CD4-positive, alpha-beta T cell treated with Interleukin-2 at 100 ng/mL for 4 hours (primary cell): Measurements from ENCODE around the gene CHAD.

Source experiments
- DNase-seq: peaks from one replicate; pipeline ENCODE4 v3.0.0-alpha.2; 2020; ENCODE audit warnings: low spot score

CHAD gene

GRCh38 chr17:50458270-50458669, 10.4 kb downstream of the CHAD start:
- no peak for DNase-seq

GRCh38 chr17:50457621-50458020, 11.1 kb downstream of the CHAD start:
- DNase-seq: no peak

DNA sequence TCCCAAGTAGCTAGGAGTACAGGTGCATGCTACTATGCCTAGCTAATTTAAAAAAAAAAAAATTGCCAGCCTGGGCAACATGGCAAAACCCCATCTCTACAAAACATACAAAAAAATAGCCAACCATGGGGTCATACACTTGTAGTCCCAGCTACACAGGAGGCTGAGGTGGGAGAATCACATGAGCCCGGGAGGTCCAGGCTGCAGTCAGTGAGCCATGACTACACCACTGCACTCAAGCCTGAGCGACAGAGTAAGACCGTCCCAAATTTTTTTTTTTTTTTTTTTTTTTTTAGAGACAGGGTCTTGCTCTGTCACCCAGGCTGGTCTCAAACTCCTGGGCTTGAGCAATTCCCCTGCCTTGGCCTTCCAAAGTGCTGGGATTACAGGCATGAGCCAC, 14.8 kb downstream of the CHAD start:
- DNase-seq: no peak

DNA sequence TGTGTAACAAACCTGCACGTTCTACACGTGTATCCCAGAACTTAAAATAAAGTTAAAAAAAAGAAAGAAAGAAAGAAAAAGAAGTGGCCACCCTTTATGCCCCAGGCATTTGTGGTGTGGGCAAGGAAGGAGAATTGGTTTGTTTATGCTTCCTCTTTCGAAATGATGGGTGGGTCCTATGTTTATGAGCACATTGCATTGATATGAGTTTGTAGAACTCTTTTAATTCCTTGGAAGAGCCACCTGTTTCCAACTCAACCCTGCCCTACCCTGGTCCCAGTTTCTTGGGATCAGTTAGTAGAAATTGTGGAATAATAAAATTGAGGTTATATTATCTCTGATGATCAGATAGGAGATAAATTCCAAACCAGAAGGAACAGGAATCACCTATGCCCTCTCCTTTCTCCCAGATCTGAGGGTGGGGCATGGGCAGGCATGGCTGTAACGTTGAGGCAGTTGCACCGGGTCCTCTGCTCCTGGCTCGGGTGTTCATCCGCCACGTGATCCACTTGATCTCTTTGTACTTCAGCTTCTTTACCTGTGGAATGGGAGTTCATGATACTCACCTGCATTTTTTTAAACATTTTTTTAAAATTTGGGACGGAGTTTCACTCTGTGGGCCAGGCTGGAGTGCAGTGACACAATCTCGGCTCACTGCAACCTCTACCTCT, 15.9 kb downstream of the CHAD start:
- no peak for DNase-seq

GRCh38 chr17:50451943-50452629, 16.6 kb downstream of the CHAD start:
- no peak for DNase-seq

GRCh38 chr17:50448643-50449042, 20.0 kb downstream of the CHAD start:
- DNase-seq: no peak

- DNase-seq: no peak
These were observed 20.6 kb downstream of the CHAD start for GRCh38 chr17:50447870-50448595.

DNA sequence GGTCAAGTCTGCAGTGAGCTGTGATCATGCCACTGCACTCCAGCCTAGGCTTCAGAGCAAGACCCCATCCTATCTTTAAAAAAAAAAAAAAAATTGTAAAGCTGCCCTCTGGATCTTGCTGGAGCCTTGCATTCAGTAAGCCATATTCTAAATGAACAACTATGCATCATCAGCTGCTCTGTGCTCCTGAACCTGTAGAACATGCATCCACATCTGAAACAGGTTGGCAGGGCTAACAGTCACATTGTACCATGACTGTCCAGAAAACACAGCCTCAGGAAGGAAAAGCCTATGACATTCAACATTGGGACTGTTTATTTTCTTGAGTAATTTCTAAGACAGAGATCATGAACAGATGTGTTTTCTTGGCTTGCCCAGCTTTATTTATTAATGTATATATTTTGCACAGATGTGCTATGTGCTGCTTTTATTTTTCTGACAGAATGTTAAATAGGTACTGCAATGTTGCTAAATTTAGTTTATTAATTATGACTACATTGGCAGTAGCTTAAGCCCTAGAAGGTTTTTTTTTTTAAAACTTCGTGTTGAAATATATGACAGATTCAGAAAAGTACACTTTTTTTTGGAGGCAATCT, 22.9 kb downstream of the CHAD start:
- no peak for DNase-seq

DNA sequence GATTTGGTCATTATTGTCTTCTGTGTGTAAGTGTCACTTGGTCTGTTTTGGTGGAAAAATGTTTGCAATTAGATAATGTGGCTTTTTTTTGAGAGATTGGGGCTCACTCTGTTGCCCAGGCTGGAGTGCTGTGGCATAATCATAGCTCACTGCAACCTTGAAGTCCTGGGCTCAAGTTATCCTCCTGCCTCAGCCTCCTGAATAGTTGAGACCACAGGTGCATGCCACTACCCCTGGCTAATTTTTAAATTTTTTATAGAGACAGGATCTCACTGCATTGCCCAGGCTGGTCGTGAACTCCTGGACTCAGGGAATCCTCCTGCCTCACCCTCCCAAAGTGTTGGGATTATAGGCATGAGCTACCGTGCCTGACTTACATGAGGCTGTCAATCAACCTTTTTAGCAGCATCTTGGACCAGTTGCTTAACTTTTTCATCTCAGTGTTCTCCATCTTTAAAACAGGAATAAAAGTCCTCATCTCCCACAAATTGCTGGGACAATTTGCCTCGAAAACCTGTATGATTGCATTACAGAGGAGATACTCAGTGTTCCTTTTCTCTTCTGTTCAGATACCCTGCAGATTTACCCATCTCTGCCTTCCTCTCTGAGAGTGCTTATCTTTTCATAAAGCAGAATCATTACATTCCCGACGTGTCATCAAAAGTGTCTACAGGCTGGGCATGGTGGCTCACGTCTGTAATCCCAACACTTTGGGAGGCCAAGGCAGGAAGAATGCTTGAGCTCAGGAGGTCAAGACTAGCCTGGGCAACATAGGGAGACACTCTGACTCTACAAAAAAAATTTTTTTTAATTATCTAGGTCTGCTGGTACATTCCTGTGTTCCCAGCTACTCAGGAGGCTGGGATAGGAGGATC, 23.6 kb downstream of the CHAD start:
- no peak for DNase-seq

- no peak for DNase-seq
These were observed 25.1 kb downstream of the CHAD start for GRCh38 chr17:50443505-50443974.

DNA sequence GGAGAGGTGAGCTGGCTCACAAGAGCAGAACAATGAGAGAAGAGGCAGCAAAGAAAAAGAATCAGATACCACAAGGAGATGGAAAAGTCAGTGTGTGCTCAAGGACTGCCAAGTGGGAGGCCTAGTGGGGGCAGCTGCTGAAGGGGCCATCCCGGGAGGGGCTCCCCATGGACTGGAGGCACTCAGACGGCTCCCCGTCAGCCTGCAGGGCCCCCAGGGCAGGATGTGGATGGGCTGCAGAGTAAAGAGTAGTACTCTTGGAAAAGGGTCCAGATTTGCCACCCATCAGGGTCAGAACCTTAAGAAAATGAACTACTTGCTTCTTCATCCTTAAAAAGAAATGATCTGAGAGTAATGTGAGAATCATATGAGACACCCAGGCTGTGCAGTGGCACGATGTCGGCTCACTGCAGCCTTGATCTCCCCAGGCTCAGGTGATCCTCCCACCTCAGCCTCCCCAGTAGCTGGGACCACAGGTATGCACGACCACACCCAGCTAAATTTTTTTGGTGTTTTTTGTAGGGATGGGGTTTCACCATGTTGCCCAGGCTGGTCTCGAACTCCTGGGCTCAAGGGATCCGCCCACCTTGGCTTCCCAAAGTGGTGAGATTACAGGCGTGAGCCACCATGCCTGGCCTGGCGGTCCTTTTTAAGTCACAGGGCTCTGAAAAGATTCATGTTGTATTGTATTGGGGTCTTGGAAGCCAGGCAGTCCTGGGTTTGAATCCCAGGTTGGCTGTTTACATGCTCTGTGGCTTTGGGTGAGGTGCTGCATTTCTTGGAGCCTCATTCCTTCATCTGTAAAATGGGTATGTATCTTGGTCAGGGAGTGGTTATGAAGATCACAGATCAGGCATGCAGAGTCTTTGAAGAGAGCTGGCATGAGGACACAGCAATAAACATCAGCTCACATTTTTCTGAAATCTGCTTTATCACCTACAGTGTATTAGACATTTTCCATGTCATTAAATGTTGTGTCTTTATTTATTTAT, 27.5 kb downstream of the CHAD start:
- no peak for DNase-seq

DNA sequence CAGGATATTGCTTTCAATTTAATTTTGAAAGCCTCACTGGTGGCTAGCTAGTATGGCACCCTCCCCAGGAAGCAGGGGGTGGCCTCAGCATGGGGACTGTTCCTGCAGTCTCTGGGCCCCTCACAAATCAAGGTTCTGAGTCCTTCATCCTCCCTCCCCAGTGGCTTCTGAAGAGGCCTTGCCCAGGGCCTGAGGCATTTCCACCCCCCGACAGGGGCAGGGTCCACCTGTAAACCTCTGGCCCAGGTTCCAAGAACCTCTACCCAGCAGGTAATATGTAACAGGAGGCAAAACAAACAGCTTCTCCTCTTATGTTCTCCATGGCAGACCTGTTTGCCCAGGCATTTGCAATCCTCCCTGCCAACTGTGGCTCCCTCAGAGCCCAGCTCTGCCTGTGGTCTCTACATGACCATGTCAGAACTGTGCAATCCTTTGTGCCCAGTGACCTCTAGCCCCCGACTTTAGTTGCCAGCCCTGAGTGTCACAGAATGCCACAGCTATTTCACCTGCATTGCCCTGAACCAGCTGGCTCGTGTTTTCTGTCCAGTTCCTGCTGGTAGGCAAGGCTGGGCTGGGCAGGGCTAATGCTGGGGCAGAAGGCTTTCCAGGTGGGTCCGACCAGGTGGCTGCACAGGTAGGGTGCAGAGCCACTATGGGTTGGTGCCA, 28.4 kb downstream of the CHAD start:
- DNase-seq: no peak

GRCh38 chr17:50439008-50439407, 29.7 kb downstream of the CHAD start:
- DNase-seq: no peak

GRCh38 chr17:50437409-50437808, 31.3 kb downstream of the CHAD start:
- DNase-seq: no peak

DNA sequence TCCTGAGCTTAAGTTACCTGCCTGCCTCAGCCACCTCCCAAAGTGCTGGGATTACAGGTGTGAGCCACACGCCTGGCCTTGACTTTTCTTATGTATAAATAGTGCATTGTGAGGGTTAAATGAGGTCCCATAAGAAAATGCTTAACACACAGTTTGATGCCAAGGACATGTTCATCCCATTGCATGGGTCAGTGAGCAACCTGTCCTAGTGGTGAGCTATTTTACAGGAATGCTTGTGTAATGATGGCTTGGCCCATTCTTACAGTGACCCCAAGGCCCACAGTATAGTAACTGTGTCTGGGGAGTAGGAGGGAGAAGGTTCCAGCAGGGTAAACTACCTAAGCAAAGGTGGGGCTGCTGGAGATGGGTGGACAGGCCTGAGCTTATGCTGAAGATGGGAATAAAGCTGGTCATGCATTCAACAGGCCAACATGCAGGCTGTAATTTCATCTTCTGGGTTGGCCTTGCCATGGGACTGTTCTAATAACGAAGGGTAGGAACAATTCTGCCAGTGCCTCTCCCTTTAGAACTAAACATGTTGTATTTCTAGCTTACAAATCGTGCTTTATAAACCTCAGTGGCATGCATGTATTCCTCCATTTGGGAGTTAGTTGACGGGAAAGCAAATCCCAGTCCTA, 36.4 kb downstream of the CHAD start:
- DNase-seq: no peak

GRCh38 chr17:50430821-50431618, 37.7 kb downstream of the CHAD start:
- no peak for DNase-seq

- DNase-seq: no peak
These were observed 38.9 kb downstream of the CHAD start for GRCh38 chr17:50429793-50430192.

DNA sequence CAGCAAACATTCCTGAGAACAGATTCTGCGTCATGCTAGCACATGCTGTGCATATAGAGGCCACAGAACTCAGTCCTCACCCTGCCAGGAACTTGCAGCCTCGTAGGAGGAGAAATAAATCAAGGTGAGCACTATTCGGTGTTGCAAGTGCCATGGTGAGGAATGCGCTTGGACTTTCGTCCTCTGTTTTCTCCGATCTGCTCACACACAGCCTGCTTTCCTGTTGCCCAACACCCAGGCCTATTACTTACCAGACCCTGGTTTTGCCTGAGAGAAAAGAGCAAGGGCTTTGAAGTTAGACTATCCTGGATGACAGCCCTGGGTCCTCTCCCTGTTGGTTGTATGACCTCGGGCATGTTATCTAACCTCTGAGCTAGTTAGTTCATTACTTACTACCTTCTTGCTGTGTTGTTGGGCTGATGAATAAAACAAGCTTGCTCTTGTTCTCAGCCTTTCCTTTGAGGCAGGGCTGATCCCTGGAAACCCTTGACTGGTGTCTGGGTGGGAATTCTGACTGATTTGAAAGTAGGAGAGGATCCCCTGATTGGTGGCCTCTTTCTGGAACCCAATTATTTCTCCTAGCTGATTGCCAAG, 39.8 kb downstream of the CHAD start:
- no peak for DNase-seq
